Embryonic facial prominence (tissue), 1 donor: ENCODE measurements around the gene FBLL1.
"Not testable (repeated sequence)": the region's sequence is repeated elsewhere in the genome, so short reads cannot be mapped to it uniquely, and the experiment has no call there.

Source experiments
- DNase-seq: peaks from one replicate; pipeline ENCODE4 v3.0.0-alpha.2; 2016; ENCODE audit errors: extremely low spot score

The FBLL1 gene

GRCh38 chr5:168552146-168552545, 23.0 kb downstream of the FBLL1 start:
- no peak for DNase-seq

- DNase-seq: no peak
Measured at GRCh38 chr5:168553377-168554130, 24.4 kb downstream of the FBLL1 start.

DNA sequence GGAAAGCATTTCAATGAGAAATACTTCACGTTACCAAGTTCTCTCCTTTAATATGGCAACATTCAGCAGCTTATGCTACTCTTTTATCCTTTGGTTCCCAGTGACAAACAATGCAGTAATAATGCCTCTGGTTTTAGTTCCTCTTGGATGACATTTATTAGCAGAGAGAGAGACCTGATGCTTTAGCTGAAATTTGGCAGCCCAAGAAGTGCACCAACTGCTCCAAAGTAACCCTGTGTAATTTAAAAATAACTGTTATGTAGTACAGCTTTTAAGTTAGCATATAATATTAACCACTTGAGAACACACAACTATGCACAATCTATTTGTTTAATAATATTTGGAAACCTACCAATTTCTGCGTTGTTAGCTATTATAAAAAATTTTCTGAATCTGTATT, 28.3 kb downstream of the FBLL1 start:
- no peak for DNase-seq

DNA sequence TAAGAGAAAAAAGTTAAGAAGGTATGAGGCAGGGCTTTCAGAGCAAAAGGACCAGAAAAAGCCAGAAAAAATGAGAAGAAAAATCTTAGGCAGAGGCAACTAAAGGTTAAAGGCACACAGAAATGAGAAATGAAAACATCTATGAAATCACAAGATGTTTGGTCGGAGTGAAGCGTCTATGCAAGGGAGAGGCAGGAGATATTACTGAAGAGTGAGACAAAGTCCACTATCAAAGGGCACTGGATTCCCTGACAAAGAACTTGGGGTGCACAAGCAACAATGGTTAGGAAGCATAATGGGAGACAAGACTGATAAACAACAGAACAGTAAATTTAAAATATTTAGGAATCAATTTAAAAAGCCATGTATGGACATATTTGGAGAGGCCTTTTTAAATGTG, 33.2 kb downstream of the FBLL1 start:
- no peak for DNase-seq

DNA sequence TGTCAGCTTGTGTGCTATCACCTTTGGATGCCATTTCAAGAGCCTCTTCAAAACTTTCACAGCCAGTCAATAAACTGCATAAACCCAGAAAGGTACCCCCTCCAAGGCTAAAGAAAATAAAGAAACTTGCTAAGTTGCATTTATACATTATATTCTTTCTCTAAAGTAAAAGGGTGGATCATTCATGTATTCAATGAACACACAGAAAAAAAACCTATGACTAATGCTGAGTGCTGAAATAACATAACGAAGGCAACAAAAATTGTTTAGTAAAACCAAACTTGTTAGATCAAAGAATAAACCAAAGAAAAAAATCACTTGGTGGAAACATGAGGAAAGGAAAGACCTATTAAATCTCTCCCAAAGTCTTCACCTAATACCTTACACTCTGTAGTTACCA, 34.9 kb downstream of the FBLL1 start:
- no peak for DNase-seq

- no peak for DNase-seq
Measured at GRCh38 chr5:168568738-168569137, 39.6 kb downstream of the FBLL1 start.

- no peak for DNase-seq
Measured at GRCh38 chr5:168570490-168571328, 41.6 kb downstream of the FBLL1 start.

GRCh38 chr5:168573663-168574062, 44.6 kb downstream of the FBLL1 start:
- DNase-seq: not testable (repeated sequence)

GRCh38 chr5:168574156-168574555, 45.1 kb downstream of the FBLL1 start:
- not testable (repeated sequence) for DNase-seq

GRCh38 chr5:168575391-168576372, 46.6 kb downstream of the FBLL1 start:
- no peak for DNase-seq

DNA sequence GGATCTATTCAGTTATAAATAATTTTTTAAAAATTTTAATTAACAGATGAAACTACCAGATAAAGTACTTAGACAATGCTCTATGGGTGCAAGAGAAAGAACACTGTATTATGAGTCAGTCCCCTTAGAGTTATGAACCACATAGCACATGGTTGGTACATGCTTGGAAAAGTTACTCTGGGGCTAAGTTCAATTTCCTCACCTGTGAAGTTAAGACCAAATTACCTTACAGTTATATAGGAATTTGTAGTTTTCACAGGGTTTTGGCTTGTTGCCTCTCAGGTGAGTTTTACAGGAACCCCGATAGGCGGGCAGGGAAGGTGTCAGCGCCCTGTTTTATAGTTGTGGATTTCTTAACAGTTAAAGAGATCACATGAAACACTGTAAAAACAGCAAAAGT, 48.9 kb downstream of the FBLL1 start:
- DNase-seq: no peak

DNA sequence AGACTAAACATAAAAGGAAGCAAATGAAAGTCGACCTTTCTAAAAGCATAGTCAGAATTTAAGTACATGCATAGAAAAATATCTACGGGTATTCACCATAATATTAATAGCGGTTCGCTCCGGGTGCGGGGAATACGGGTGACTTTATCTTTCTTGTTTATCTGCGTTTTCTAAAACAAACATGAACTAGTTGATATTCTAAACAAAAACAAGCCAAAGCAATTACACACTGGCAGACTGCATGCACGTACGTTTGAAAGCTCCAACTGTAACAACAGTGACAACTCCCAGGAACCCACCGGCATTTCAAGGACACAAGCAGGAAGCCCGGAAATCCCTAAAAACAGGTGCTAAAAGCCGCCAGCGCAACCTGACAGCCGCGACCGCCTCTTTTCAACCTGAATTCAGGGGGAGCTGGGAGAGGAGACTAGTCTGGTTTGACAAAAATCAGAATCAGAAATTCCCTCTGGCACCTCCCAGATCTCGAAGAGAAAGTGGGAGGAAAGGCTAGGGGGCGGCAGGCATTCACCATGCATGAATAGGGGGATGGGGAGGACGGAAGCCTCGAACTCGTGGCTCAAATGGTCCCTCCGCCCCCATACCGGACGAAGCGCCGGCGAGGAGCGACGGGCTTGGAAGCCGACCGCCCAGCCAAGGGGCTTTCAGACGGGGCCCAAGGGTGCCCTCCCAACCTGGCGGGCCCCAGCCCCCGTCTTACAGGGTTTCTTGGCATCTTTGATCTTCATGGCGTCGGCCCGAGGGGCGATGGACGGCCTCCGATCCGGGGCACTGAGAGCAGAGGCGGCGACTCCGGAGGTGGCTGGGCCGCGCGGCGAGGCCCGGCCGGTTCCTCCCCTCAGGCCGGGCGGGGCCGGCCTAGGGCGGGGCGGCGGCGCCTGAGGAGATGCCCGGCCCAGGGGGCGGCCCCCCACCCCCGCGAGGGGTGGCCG, 49.7 kb downstream of the FBLL1 start, which contains the start of gene PANK3:
Gene PANK3, minus strand, starts transcription at position 831 of the 950 bp plus-strand sequence. Its CDS starts 85 bp downstream, at position 746.
- DNase-seq: peak; percentile 34

GRCh38 chr5:168579488-168580226, 50.6 kb downstream of the FBLL1 start:
- peak; percentile 97 for DNase-seq

DNA sequence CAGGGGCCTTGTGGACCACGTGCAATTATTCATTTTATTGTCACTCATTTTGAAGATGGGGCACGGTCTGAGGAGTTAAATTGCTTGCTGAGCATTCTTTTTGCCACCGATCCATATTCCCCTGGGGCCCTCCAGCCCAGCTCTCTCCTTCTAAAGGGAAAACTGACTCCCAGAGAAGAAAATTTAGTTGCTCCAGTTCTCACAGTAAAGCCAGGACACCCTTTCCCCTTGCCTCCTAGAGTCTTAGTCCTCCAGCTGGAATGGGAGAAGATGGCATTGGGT, 51.1 kb downstream of the FBLL1 start:
- DNase-seq: no peak
